HG02798 (cell line): Measurements from ENCODE around the gene MRPL10.

Source experiments
- ATAC-seq: cut with Tn5 transposase; IDR thresholded peaks from one replicate; pipeline ENCODE4 v1.9.1; 2021; ENCODE audit warnings: mild to moderate bottlenecking; ENCODE audit not compliant: unreplicated experiment, poor library complexity

MRPL10 gene

GRCh38 chr17:47862621-47863440, 31.5 kb upstream of the MRPL10 start:
- no peak for ATAC-seq

- no peak for ATAC-seq
Measured at GRCh38 chr17:47860386-47860785, 29.0 kb upstream of the MRPL10 start.

DNA sequence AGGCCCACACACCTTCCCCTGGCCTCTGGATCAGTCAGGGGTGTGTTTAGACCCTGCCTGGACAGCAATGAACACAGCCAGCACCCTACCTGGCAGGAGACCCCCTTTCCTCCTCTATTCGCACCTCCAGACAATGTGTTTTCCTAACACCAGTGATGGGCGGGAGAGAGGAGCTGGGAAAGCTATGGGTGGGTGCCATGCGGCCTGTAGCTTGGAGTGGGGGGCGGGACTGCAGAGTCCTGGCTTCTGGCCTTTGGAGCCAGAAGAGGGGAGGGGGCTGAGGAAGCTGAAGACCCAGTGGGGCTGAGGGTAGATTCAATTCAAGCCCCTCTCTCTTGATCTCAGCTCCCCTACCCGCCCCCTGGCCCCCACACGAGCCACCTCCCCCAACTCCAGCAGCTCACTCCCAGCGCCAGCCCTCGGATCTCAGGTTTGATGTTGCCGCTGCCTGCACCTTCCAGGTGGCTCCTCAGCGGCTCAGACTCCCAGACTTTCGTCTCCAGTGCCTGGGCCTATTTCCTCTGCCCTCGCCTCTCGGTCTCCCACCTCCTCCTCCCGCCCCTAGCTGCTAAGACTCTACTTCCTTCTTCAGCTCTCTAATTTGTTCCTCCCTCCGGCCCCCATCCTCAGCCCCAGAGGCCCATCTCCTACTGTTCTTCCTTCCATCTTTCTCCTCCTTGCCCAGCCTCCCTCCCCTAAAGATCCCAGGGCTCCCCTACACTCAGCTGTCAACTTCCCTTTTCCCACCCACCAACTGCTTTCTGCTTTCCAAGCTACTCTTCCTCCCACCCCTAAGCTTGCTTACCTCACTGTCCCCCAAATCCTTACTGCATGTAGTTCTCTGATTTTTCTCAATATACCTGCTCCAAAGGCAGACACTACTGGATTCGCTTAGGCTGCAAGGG, 26.5 kb upstream of the MRPL10 start:
- ATAC-seq: no peak

DNA sequence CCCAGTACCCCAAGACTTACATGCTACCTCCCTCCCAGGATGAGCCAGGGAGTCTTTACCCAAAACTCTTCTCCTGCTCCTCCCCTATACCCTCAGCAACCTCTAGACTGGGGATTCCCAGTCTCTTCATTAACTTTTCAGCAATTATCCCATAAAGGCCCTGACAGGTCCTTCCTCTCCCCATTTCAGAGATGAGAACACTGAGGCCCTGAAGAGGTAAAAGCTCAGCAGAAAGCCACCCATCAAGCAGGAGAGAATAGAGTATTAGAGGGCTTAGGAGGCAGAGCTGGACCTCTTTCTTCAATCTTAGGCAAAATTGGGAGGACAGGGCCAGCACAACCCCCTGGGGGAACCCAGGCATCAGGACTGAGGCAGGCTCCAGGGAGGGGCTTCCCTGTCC, 25.5 kb upstream of the MRPL10 start:
- ATAC-seq: no peak

DNA sequence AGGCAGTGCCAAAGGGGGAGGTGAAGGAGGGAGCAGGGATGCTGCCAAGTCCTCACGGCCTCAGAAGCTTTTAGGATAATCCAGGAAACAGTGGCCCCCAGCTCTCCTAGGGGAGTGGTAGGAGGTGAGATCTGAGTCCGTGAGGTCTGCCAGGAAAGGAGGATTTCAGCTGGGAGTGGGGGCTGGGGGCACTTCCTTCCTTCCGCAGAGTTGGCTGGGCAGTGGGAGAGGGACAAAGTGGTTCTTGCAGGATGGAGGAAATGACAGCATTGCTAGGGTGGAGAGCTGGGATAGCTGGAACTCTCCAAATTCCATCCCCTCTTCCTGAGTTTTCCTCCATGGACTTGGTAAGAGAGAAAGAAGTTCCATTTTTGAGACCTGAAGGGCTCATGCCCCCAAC, 24.4 kb upstream of the MRPL10 start:
- ATAC-seq: no peak

- no peak for ATAC-seq
Measured at GRCh38 chr17:47853616-47854015, 22.3 kb upstream of the MRPL10 start.

GRCh38 chr17:47852113-47852949, 21.0 kb upstream of the MRPL10 start:
- no peak for ATAC-seq

DNA sequence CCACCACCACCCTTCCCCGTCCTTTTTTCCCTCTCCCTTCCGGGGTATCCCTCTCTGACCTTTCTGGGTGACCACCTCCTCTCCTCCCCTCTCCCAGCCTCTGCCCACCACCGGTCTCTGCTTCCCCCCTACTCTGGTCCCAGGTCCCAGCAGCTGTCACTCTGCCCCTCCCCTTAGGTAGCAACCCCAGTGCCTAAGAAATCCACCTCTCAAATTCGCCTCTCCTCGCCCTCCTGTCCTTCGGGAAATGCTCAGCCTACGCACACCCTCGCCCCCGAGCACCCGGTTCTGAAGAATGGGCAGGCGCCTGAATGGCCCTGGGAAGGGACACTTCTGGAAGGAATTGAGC, 20.4 kb upstream of the MRPL10 start:
- no peak for ATAC-seq

- no peak for ATAC-seq
Measured at GRCh38 chr17:47850692-47851573, 19.6 kb upstream of the MRPL10 start, which contains the start of gene SP6. Gene SP6 (minus strand): TSS chr17:47851163. CDS start chr17:47848429, 2,734 bp downstream.

DNA sequence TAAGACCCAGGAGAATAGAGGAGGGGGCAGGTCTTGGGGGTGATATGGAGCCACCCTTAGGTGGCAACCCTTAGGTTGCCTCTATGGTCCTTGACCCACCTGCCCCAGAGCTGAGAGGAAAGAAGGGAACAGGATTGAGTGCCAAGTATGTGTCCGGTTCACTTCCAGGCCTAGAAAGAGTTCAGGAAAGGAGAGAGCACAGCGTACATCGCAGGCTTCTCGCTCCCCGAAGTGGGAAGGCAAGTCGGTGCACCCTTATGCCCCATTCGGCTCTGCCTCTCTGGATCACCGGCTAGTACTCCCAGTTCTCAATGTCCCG, 19.0 kb upstream of the MRPL10 start:
- no peak for ATAC-seq

DNA sequence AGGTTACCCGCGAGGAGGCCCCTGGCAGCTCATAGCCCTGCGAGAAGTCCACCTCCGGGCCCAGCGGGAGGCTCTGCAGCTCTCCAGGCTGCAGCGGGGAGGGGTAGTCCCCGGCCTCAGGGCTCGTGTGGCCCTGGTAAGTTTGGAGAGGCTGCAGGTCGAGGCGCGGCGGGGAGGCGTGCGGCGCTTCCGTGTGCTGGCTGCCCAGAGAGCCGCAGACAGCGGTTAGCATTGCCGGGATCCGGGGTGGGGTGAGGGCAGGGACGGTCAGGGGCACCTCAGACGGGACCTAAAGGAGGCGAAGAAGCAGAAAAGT, 16.8 kb upstream of the MRPL10 start:
- ATAC-seq: no peak

- no peak for ATAC-seq
Measured at GRCh38 chr17:47847341-47848197, 16.2 kb upstream of the MRPL10 start.

DNA sequence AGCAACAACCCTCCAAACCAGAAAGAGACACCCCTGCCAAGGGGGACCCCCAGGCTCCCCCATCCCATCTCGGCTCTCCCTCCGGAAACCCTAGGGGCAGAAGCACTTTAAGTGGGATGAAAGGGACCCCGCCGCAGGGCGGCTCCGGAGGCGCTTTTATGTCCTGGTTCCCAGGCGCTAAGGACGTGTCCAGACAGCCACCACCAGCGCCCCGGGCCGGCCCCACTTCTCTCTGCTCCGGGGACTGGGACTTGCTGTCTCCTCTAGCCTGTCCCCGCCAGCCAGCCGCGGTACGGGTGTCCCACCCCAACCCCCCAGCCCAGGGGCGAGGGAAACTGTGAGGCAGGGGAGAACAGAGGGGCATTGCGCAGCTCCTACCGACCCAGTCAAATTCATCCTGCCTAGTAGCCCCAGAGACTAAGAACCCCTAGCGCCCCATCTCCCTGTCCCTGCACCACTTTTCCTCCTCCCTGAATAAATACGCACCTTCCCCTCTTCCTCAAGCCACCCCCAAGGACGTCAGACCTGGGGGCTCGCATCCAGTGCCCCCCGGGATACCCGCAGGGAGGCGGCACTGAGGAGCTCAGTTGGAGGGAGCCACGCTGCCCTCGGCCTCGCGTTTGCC, 15.5 kb upstream of the MRPL10 start:
- no peak for ATAC-seq

DNA sequence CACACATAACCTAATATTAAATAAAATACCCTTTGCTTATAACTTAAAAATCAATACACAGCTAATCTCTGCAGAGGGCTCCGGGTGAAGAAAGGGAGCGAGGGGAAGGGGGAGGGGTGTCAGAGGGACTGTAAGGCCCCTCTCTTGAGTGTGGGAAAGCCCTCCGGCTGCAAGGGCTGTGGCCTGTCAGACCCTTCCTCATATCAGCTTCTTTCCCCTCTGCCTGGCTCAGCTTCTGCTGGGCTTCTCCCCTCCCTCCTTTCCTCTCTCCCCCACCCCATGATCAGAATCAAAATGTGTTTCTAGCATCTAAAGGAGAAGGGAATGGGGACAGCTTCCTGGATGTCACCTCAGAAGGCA, 14.4 kb upstream of the MRPL10 start:
- ATAC-seq: no peak

- ATAC-seq: no peak
Measured at GRCh38 chr17:47844814-47845715, 13.7 kb upstream of the MRPL10 start.

DNA sequence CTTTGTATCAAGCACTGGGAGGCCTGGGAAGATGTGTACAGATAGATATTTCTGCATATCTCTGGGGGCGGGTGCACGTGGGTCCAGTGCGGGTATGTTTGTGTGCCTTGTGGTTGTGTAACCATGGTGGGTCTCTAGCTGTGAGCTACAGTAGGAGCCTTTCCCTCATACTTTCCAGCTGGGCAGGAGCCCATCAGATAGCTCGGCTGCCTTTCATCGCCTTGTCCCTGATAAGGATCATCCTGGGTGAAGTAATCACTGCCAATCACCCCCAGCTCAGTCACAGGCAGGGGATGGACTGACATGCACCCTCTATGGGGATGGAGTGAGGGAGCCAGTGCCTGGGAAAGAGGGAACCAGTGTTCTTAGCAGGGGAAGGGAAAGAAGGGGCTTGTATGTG, 12.9 kb upstream of the MRPL10 start:
- ATAC-seq: no peak

GRCh38 chr17:47843391-47843730, 12.0 kb upstream of the MRPL10 start:
- ATAC-seq: no peak
